SK-N-SH (cell line): ENCODE measurements around the gene PPRC1. TPM values are rescaled to one million over a fixed set of nuclear protein-coding genes. Genes with fewer than 3 reads are reported as not detected.

Experiments used
- CTCF ChIA-PET: fragments of 300-600, 350-600 bp; formaldehyde crosslinking; extraction: SDS; loops from one replicate; lab custom pipeline; 2021; lab: Yijun Ruan, JAX
- POLR2A ChIA-PET: fragments of 350-600 bp; sonication (Branson Sonifier 250); formaldehyde crosslinking; extraction: SDS; loops from one replicate; lab custom pipeline; 2020; ENCODE audit warnings: antibody characterized with exemption, inconsistent platforms; lab: Yijun Ruan, JAX
- DNase-seq: peaks from one replicate; pipeline ENCODE4 v3.0.0; 2012
- H2AFZ ChIP-seq: fragments of 200-600 bp; sonication (generic); 2 replicates; pipeline ENCODE4 v1.8.1; 2016; ENCODE audit warnings: antibody characterized with exemption, mild to moderate bottlenecking, low read depth
- H3F3A ChIP-seq: fragments of 200-600 bp; sonication (generic); replicated peaks from 2 replicates; pipeline ENCODE3; 2016; ENCODE audit warnings: antibody characterized with exemption, mild to moderate bottlenecking; ENCODE audit not compliant: insufficient read depth
- H3K27ac ChIP-seq, 2 experiments: fragments of 200-500 bp in 1 of 2; fragments of 200-600 bp in 1 of 2; sonication (Bioruptor generic) in 1 of 2; sonication (generic), shearing (Covaris generic) in 1 of 2; 2 replicates each; pipeline versions ENCODE4 v1.5.1 to v1.6.1; 2014 to 2016; ENCODE audit warnings: low read depth in 2 of 2, inconsistent platforms in 1 of 2, low read length in 1 of 2, mild to moderate bottlenecking in 1 of 2, mixed read lengths in 1 of 2
- H3K27me3 ChIP-seq: fragments of 200-600 bp; sonication (generic), shearing (Covaris generic); 2 replicates; pipeline ENCODE4 v1.6.1; 2016; ENCODE audit warnings: mixed run types; ENCODE audit not compliant: insufficient read depth
- H3K36me3 ChIP-seq, 2 experiments: fragments of 200-500 bp in 1 of 2; fragments of 200-600 bp in 1 of 2; sonication (Bioruptor generic) in 1 of 2; sonication (generic) in 1 of 2; replicated peaks in 1 of 2; 2 replicates each; pipeline versions ENCODE3 to v1.5.1; 2014 to 2016; ENCODE audit warnings: low read length in 1 of 2, mild to moderate bottlenecking in 1 of 2; ENCODE audit not compliant: insufficient read depth in 2 of 2, control insufficient read depth in 1 of 2
- H3K4me1 ChIP-seq, 2 experiments: fragments of 200-500 bp in 1 of 2; fragments of 200-600 bp in 1 of 2; sonication (Bioruptor generic) in 1 of 2; sonication (generic), shearing (Covaris generic) in 1 of 2; 2 replicates each; pipeline versions ENCODE4 v1.5.1 to v1.6.1; 2014 to 2016; ENCODE audit warnings: low read depth in 1 of 2, low read length in 1 of 2, mixed run types in 1 of 2; ENCODE audit not compliant: insufficient read depth in 2 of 2, control insufficient read depth in 1 of 2
- H3K4me2 ChIP-seq: fragments of 200-600 bp; sonication (generic), shearing (Covaris generic); 2 replicates; pipeline ENCODE4 v1.6.1; 2017; ENCODE audit warnings: mixed run types
- H3K4me3 ChIP-seq, 2 experiments: fragments of 200-500 bp in 1 of 2; fragments of 200-600 bp in 1 of 2; sonication (Bioruptor generic) in 1 of 2; sonication (generic), shearing (Covaris generic) in 1 of 2; 2 replicates each; pipeline versions ENCODE4 v1.5.1 to v1.8.1; 2014 to 2016; ENCODE audit warnings: low read depth in 2 of 2, inconsistent platforms in 1 of 2, low read length in 1 of 2, mild to moderate bottlenecking in 1 of 2, mixed read lengths in 1 of 2, moderate library complexity in 1 of 2
- H3K79me2 ChIP-seq: fragments of 200-600 bp; sonication (generic); 2 replicates; pipeline ENCODE4 v1.8.1; 2017; ENCODE audit warnings: mild to moderate bottlenecking; ENCODE audit not compliant: insufficient read depth
- H3K9ac ChIP-seq: fragments of 200-600 bp; sonication (generic); 2 replicates; pipeline ENCODE4 v1.6.1; 2017; ENCODE audit warnings: mixed run types
- H3K9me2 ChIP-seq: fragments of 200-600 bp; sonication (generic); 2 replicates; pipeline ENCODE4 v1.6.1; 2017; ENCODE audit warnings: mixed run types
- H3K9me3 ChIP-seq: fragments of 200-600 bp; sonication (generic); 2 replicates; pipeline ENCODE4 v1.6.1; 2017; ENCODE audit warnings: mixed run types, mild to moderate bottlenecking, moderate library complexity
- H4K20me1 ChIP-seq: fragments of 200-600 bp; sonication (generic); 2 replicates; pipeline ENCODE4 v1.6.1; 2017; ENCODE audit warnings: mild to moderate bottlenecking, mixed run types; ENCODE audit not compliant: insufficient read depth
- CHD2 ChIP-seq: fragments of 150-350 bp; IDR thresholded peaks from 2 replicates; pipeline ENCODE4 v1.6.1; 2018; ENCODE audit warnings: low read length; ENCODE audit not compliant: partially characterized antibody
- CTCF ChIP-seq: fragments of 200-600 bp; sonication (generic); IDR thresholded peaks from 2 replicates; pipeline ENCODE4 v1.6.1; 2017; ENCODE audit warnings: antibody characterized with exemption, mild to moderate bottlenecking, moderate library complexity
- ELF1 ChIP-seq: IDR thresholded peaks from 2 replicates; pipeline ENCODE4 v1.4.0; 2012
- FOXM1 ChIP-seq: IDR thresholded peaks from 2 replicates; pipeline ENCODE4 v1.4.0; 2012; ENCODE audit warnings: low read depth, mild to moderate bottlenecking
- IRF3 ChIP-seq: fragments of 150-350 bp; IDR thresholded peaks from 2 replicates; pipeline ENCODE4 v1.6.1; 2016; ENCODE audit warnings: mild to moderate bottlenecking, low read depth, low read length
- RCOR1 ChIP-seq: fragments of 150-350 bp; IDR thresholded peaks from 2 replicates; pipeline ENCODE4 v1.6.1; 2017; ENCODE audit warnings: antibody characterized with exemption, low read length
- RFX5 ChIP-seq: IDR thresholded peaks from 2 replicates; pipeline ENCODE4 v1.6.1; 2012; ENCODE audit warnings: mild to moderate bottlenecking, improper control_type of control experiment, low read length
- SIN3A ChIP-seq: IDR thresholded peaks from 2 replicates; pipeline ENCODE4 v1.6.1; 2012; ENCODE audit warnings: low read depth, mild to moderate bottlenecking, low read length, moderate library complexity, borderline replicate concordance
- SMC3 ChIP-seq: IDR thresholded peaks from 2 replicates; pipeline ENCODE4 v1.6.1; 2012; ENCODE audit warnings: low read depth, low read length, improper control_type of control experiment
- TAF1 ChIP-seq: IDR thresholded peaks from 2 replicates; pipeline ENCODE4 v1.6.1; 2012; ENCODE audit warnings: low read depth, mild to moderate bottlenecking, low read length, moderate library complexity, borderline replicate concordance
- TCF12 ChIP-seq: IDR thresholded peaks from 2 replicates; pipeline ENCODE4 v1.4.0; 2012
- USF2 ChIP-seq: fragments of 150-350 bp; IDR thresholded peaks from 2 replicates; pipeline ENCODE4 v1.6.1; 2017; ENCODE audit warnings: antibody characterized with exemption, low read length, low read depth, borderline replicate concordance
- ZBTB33 ChIP-seq: IDR thresholded peaks from 2 replicates; pipeline ENCODE4 v1.4.0; 2012; ENCODE audit warnings: low read depth, borderline replicate concordance
- WGBS: methylation state at CpG from one replicate; pipeline ENCODE4 v1.1.6; 2017; ENCODE audit warnings: low lambda C conversion rate; 5-methylcytosine and 5-hydroxymethylcytosine counted together
- polyA plus RNA-seq, 3 experiments: library from polyadenylated mRNA; depleted of rRNA; stranded (reverse); fragments of >200 nt; gene quantifications; 2 replicates each; pipeline ENCODE4 v1.2.3, GENCODE V29; 2012

PPRC1 gene
- polyA plus RNA-seq, 1 of the 3 experiments (the other 2 are of a cell fraction) = 23.1 TPM

GRCh38 chr10:102146971-102147428, 14.2 kb downstream of the PPRC1 start:
- ChIA-PET CTCF (interaction anchor here (0.8 to 1.3 kb wide), 4 partner anchors 14 to 256 kb away, joined by 3 to 5 read pairs (median 3); partner anchors contain the start of gene PPRC1), POLR2A (interaction anchor here (2.6 kb wide), 1 partner anchor 9 kb away, joined by 6 read pairs; no protein-coding TSS in a partner anchor)
- peaks cover 58 to 64% of the 10 kb centered on the region in 2 experiments for H3K36me3 ChIP-seq

GRCh38 chr10:102147561-102147960, 14.7 kb downstream of the PPRC1 start:
- POLR2A ChIA-PET = interaction anchor here (2.6 kb wide), 1 partner anchor 10 kb away, joined by 6 read pairs; no protein-coding TSS in a partner anchor
- Histone ChIP-seq H3K27ac (no peak overlapping the region), H3F3A (peaks cover 50% of the 10 kb centered on the region), H3K79me2 (peaks cover 23% of the 10 kb centered on the region), H2AFZ (no peak overlapping the region), H3K4me2 (no peak overlapping the region), H3K9me3 (no peaks in the 10 kb centered on the region), H3K4me3 (no peak overlapping the region), H3K9ac (no peak overlapping the region), H3K27me3 (no peaks in the 10 kb centered on the region), H4K20me1 (peaks cover 3% of the 10 kb centered on the region; the same call in 1 of the 2 replicates), H3K9me2 (no peaks in the 10 kb centered on the region), H3K36me3 (peaks cover 55 to 64% of the 10 kb centered on the region in 2 experiments), H3K4me1 (peaks cover 4 to 10% of the 10 kb centered on the region in 2 experiments; a peak in 2 of 4 replicates)
- DNase-seq = no peak
- WGBS = 100% methylated on average over 1 of the region's 1 CpG
- CTCF ChIA-PET = interaction anchor here (0.8 to 1.5 kb wide), 6 partner anchors 9 to 256 kb away, joined by 3 to 5 read pairs (median 3); partner anchors contain the start of gene PPRC1
- TF ChIP-seq CHD2 = no peak
- TF ChIP-seq SIN3A = no peak
- TF ChIP-seq RFX5 = no peak
- no peak for TF ChIP-seq TAF1
- no peak for TF ChIP-seq CTCF
- no peak for TF ChIP-seq IRF3
- TF ChIP-seq SMC3 = no peak
- no peak for TF ChIP-seq FOXM1
- TF ChIP-seq TCF12 = no peak

More at GRCh38 chr10:102146971-102147428, 14.2 kb downstream of the PPRC1 start:
- no peaks in the 10 kb centered on the region for H3K27me3 ChIP-seq
- H3K4me3 ChIP-seq = no peak overlapping the region
- peaks cover 24% of the 10 kb centered on the region; the same call in 1 of the 2 replicates for H3K79me2 ChIP-seq
- 98% methylated on average over 10 of the region's 17 CpGs for WGBS
- H3K9me3 ChIP-seq = no peaks in the 10 kb centered on the region
- peaks cover 4% of the 10 kb centered on the region; the same call in 1 of the 2 replicates for H4K20me1 ChIP-seq
- DNase-seq = no peak
- H2AFZ ChIP-seq = no peak overlapping the region
- no peak overlapping the region for H3K9ac ChIP-seq
- H3F3A ChIP-seq = peaks cover 47% of the 10 kb centered on the region
- peaks cover 4 to 10% of the 10 kb centered on the region in 2 experiments; a peak in 2 of 4 replicates for H3K4me1 ChIP-seq
- no peaks in the 10 kb centered on the region for H3K9me2 ChIP-seq
- TF ChIP-seq IRF3 (no peak), ZBTB33 (no peak), USF2 (no peak), TAF1 (no peak), ELF1 (no peak), RCOR1 (no peak)
- no peak overlapping the region for H3K27ac ChIP-seq
- H3K4me2 ChIP-seq = no peak overlapping the region
